ENCODE data around the gene LTN1. TPM values are rescaled to one million over a fixed set of nuclear protein-coding genes. Genes with fewer than 3 reads are reported as not detected.

Gene LTN1
- total RNA-seq, 1 experiment from 2014 or later: 8.7 TPM

GRCh38 chr21:28892199-28893111 lies 100.2 kb downstream of the LTN1 start (continued):
- no peak for TF ChIP-seq REST (IDR thresholded peaks at IDR 0.05; ENCODE audit: low read depth)
- TF ChIP-seq ZNF274 (IDR thresholded peaks at IDR 0.05; ENCODE audit: low read depth, low read length): no peak
- no peak for TF ChIP-seq ATF3 (IDR thresholded peaks at IDR 0.05)
- no peak for TF ChIP-seq FOSL1 (IDR thresholded peaks at IDR 0.05; ENCODE audit: low read depth)
- TF ChIP-seq TCF7L2 (IDR thresholded peaks at IDR 0.05; ENCODE audit: borderline replicate concordance, extremely low read depth, insufficient read depth, insufficient read length): no peak
- no peak for TF ChIP-seq RAD21 (IDR thresholded peaks at IDR 0.05; ENCODE audit: low read depth)
- no peak for TF ChIP-seq CEBPB (IDR thresholded peaks at IDR 0.05; ENCODE audit: low read depth)
- TF ChIP-seq SIN3A (IDR thresholded peaks at IDR 0.05; ENCODE audit: low read depth): no peak
- no peak for TF ChIP-seq CBX3 (IDR thresholded peaks at IDR 0.05; ENCODE audit: low read depth)
- TF ChIP-seq ELF1 (IDR thresholded peaks at IDR 0.05; ENCODE audit: borderline replicate concordance, low read depth): no peak

- H4K20me1 ChIP-seq (ENCODE audit: insufficient read depth): no peaks in the 10 kb centered on the region
- H3K27ac ChIP-seq (ENCODE audit: low read depth, low read length): peak overlapping the region; percentile 85; the same call in 1 of the 2 replicates
- peak overlapping the region; percentile 89 for H3K4me2 ChIP-seq (ENCODE audit: low read length)
- H2AFZ ChIP-seq (ENCODE audit: low read depth, low read length, poor library complexity, severe bottlenecking): peak overlapping the region; percentile 88
- peaks cover 10 to 19% of the 10 kb centered on the region in 2 experiments for H3K4me1 ChIP-seq (ENCODE audit: control insufficient read depth in 1 of 2, insufficient read depth in 2 of 2, low read length in 2 of 2)
- DNase-seq (ENCODE audit: low read depth, low spot score) (no peak), ATAC-seq (no peak)
- RAD21 ChIA-PET (ENCODE audit: low non-redundant PET in 1 of 2, low total read pairs in 2 of 2, uncharacterized antibody in 2 of 2, unreplicated experiment in 2 of 2): no interaction called here
- BruUV-seq (replicated peaks): no TSS peak
- peaks cover 0 to 3% of the 10 kb centered on the region in 2 experiments; a peak in 1 of 4 replicates for H3K36me3 ChIP-seq (ENCODE audit: control insufficient read depth in 1 of 2, insufficient read depth in 2 of 2, low read length in 2 of 2)
- POLR2A ChIA-PET: no interaction called here
- CTCF ChIA-PET: no interaction called here
- peak overlapping the region; percentile 72 for H3K9ac ChIP-seq (ENCODE audit: low read length)
- TF ChIP-seq ZFX (IDR thresholded peaks at IDR 0.05) (no peak), REST (IDR thresholded peaks at IDR 0.05; ENCODE audit: low read depth) (no peak), POLR2A (IDR thresholded peaks at IDR 0.05; ENCODE audit: borderline replicate concordance, extremely low read depth, insufficient read depth, insufficient read length) (no peak), EZH2phosphoT487 (IDR thresholded peaks at IDR 0.05; ENCODE audit: borderline replicate concordance) (no peak), TCF7L2 (IDR thresholded peaks at IDR 0.05; ENCODE audit: borderline replicate concordance, extremely low read depth, insufficient read depth, insufficient read length) (no peak), FOSL1 (IDR thresholded peaks at IDR 0.05; ENCODE audit: low read depth) (no peak), SP1 (IDR thresholded peaks at IDR 0.05; ENCODE audit: low read depth) (no peak), ZNF274 (IDR thresholded peaks at IDR 0.05; ENCODE audit: low read depth, low read length) (no peak), CBX3 (IDR thresholded peaks at IDR 0.05; ENCODE audit: low read depth) (no peak)
- H3K27me3 ChIP-seq (ENCODE audit: insufficient read depth, low read length): no peaks in the 10 kb centered on the region
- intact Hi-C loops (cut with micrococcal nuclease): no loop called here
- no peaks in the 10 kb centered on the region; the same call in 1 of the 2 replicates for H3K9me2 ChIP-seq (ENCODE audit: insufficient read depth)
- peak overlapping the region; percentile 55 to 66 for H3K4me3 ChIP-seq (replicated peaks in 1 of 2; ENCODE audit: low read depth in 1 of 2, low read length in 2 of 2)
- no peaks in the 10 kb centered on the region for H3K79me2 ChIP-seq (ENCODE audit: insufficient read depth, low read length)
- H3K9me3 ChIP-seq (ENCODE audit: control insufficient read depth in 1 of 2, insufficient read depth in 1 of 2, low read depth in 1 of 2, low read length in 2 of 2): no peaks in the 10 kb centered on the region
Measured at GRCh38 chr21:28885853-28886177, 106.9 kb downstream of the LTN1 start.

All from HCT116 (cell line).